ENCODE data around the gene ANKRD2. TPM values are rescaled to one million over a fixed set of nuclear protein-coding genes. Genes with fewer than 3 reads are reported as not detected.

The ANKRD2 gene
- total RNA-seq, 3 donors from 2014 or later: 0.29 to 0.75 (median 0.35) TPM

- no peaks in the 10 kb centered on the region for H3K4me1 ChIP-seq (ENCODE audit: low read depth)
- no peaks in the 10 kb centered on the region for H3K36me3 ChIP-seq (ENCODE audit: low read depth)
- H3K9me3 ChIP-seq: no peaks in the 10 kb centered on the region
- H3K4me3 ChIP-seq: no peak overlapping the region
- TF ChIP-seq, protein P1, sequence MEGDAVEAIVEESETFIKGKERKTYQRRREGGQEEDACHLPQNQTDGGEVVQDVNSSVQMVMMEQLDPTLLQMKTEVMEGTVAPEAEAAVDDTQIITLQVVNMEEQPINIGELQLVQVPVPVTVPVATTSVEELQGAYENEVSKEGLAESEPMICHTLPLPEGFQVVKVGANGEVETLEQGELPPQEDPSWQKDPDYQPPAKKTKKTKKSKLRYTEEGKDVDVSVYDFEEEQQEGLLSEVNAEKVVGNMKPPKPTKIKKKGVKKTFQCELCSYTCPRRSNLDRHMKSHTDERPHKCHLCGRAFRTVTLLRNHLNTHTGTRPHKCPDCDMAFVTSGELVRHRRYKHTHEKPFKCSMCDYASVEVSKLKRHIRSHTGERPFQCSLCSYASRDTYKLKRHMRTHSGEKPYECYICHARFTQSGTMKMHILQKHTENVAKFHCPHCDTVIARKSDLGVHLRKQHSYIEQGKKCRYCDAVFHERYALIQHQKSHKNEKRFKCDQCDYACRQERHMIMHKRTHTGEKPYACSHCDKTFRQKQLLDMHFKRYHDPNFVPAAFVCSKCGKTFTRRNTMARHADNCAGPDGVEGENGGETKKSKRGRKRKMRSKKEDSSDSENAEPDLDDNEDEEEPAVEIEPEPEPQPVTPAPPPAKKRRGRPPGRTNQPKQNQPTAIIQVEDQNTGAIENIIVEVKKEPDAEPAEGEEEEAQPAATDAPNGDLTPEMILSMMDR (IDR thresholded peaks at IDR 0.05): no peak
- ATAC-seq (no peak), DNase-seq (no peak)
- intact Hi-C loops (cut with DNase I, micrococcal nuclease): no loop called here
Observed at GRCh38 chr10:97570789-97571471, 1.6 kb upstream of the ANKRD2 start.

DNA sequence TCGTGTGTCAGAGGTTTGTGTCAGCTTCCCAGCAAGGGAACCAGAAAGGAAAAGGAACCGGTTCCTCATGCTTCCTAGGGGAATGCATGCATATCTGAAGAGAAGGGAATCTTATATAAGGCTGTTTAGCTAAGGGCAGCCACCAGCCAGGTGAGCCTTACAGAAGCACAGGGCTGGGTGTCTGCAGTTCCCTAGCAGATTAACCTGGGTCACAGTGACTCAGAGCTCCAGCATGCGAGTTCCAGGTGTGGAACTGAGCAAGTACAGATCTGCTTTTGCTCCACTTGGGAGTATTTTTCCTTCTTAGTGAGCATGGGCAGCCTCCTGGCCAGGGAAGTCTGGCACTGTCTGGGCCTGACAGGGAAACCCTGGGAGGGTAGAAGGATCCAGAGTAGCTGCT is 957 bp upstream of the ANKRD2 start:
- TF ChIP-seq, protein P1 (IDR thresholded peaks at IDR 0.05): no peak
- intact Hi-C loops (cut with DNase I, micrococcal nuclease): no loop called here
- no peaks in the 10 kb centered on the region for H3K9me3 ChIP-seq
- H3K36me3 ChIP-seq (ENCODE audit: low read depth): no peaks in the 10 kb centered on the region
- H3K4me1 ChIP-seq (ENCODE audit: low read depth): no peaks in the 10 kb centered on the region
- no peak for DNase-seq
- no peak for ATAC-seq
- no peak overlapping the region for H3K4me3 ChIP-seq

DNA sequence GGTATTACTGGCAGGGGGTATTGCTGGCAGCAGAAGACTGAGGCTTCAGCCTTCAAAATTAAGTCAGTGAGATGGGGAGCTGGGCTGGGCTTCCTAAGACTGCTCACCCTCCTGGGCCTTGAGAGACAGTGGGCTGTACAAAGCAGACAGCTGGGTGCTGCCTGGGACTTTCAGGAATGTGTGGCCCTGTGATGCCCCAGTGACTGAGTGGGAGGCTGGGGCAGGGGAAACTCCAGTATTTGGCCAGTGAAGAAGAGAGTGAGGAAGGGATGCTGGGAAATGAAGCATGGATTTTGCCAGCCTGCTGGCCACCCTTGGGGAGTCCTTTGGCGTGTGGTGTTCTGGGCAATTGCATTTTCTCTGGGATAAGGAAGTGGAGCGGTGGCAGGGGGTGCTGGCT is 442 bp downstream of the ANKRD2 start:
- ATAC-seq (no peak), DNase-seq (no peak)
- H3K4me3 ChIP-seq: no peak overlapping the region
- H3K36me3 ChIP-seq (ENCODE audit: low read depth): no peaks in the 10 kb centered on the region
- intact Hi-C loops (cut with DNase I, micrococcal nuclease): no loop called here
- no peaks in the 10 kb centered on the region for H3K4me1 ChIP-seq (ENCODE audit: low read depth)
- H3K9me3 ChIP-seq: no peaks in the 10 kb centered on the region
- TF ChIP-seq, protein P1 (IDR thresholded peaks at IDR 0.05): no peak

- Histone ChIP-seq H3K9me3 (no peaks in the 10 kb centered on the region), H3K36me3 (ENCODE audit: low read depth) (no peaks in the 10 kb centered on the region), H3K4me1 (ENCODE audit: low read depth) (no peaks in the 10 kb centered on the region), H3K4me3 (no peak overlapping the region)
- ATAC-seq: no peak
- intact Hi-C loops (cut with DNase I, micrococcal nuclease): no loop called here
- TF ChIP-seq, protein P1 (IDR thresholded peaks at IDR 0.05): no peak
- DNase-seq: no peak
Observed at GRCh38 chr10:97573672-97574071, 1.1 kb downstream of the ANKRD2 start.

DNA sequence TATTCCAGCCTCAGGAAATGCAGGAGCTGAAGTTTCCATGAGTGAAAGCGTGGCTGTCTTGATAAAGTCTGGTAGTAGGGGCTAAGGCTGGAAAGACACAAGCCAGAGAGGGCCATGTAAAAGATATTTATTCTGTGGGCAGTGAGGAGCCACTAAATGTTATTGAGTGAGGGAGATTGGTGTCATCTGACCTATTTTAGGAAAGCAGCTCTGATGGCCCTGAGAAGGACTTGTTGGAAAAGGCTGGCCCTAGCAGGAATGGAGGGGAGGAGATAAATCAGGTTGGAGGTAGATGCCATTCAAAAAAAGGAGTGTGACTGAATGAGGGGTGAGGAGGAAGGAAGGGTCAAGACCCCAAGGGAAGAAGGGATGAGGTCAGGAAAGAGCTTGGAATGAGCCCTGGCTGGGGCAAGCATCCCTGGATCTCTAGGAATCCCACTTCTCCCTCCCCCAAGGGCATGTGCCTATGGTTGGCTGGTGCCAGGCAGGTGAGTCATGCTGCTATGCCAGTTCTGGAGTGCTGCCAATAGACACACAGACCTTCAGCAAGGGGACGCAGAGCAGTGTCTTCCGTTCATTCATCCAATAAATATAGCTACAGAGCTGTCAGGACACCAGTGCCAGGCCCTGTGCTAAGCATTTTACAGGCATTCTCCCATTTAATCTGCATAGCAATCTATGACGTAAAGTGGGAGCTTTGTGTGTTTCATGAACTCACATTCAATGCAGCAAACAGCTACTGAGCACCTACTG is 2.0 kb downstream of the ANKRD2 start:
- peak in 2 of 3 donors; percentile 51 to 67 for DNase-seq
- ATAC-seq: peak; percentile 82
- Histone ChIP-seq H3K36me3 (ENCODE audit: low read depth) (no peaks in the 10 kb centered on the region), H3K4me3 (no peak overlapping the region), H3K4me1 (ENCODE audit: low read depth) (no peaks in the 10 kb centered on the region), H3K9me3 (no peaks in the 10 kb centered on the region)
- intact Hi-C loops (cut with DNase I, micrococcal nuclease): no loop called here
- TF ChIP-seq, protein P1 (IDR thresholded peaks at IDR 0.05): no peak

All from mucosa of descending colon (tissue), 3 donors.